ENCODE data around the gene SOX8.

GRCh38 chr16:995783-996182 is 14.2 kb downstream of the SOX8 start:
- no peak for TF ChIP-seq FOXK2 (IDR thresholded peaks at IDR 0.05)
- TF ChIP-seq L3MBTL2 (conservative IDR thresholded peaks at IDR 0.05) = no peak
- no peak for TF ChIP-seq TARDBP (IDR thresholded peaks at IDR 0.05)
